ENCODE measurements around the gene P2RY2.

P2RY2 gene

DNA sequence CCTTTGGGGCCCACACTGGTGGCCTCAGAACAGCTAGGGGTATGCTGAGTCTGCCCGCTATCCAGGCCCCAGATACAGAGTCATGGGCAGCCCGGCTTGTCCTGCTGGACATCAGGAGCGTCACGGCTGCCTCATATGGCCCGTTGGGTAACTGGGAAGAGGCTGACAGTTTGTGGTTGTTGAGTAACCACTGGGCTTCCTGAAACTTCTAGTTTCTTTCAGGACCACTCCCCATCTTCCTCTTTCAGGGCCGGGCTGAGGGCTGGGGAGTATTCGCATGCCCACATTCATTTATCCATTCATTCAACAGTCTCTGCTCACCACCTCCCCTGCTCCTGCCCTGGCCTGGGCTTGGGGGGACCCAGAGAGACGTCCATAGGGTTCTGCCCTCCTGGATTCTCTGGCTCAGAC is 13.4 kb upstream of the P2RY2 start:
- DNase-seq (ENCODE audit: low read depth in 3 of 3, low spot score in 1 of 3): no peak

DNA sequence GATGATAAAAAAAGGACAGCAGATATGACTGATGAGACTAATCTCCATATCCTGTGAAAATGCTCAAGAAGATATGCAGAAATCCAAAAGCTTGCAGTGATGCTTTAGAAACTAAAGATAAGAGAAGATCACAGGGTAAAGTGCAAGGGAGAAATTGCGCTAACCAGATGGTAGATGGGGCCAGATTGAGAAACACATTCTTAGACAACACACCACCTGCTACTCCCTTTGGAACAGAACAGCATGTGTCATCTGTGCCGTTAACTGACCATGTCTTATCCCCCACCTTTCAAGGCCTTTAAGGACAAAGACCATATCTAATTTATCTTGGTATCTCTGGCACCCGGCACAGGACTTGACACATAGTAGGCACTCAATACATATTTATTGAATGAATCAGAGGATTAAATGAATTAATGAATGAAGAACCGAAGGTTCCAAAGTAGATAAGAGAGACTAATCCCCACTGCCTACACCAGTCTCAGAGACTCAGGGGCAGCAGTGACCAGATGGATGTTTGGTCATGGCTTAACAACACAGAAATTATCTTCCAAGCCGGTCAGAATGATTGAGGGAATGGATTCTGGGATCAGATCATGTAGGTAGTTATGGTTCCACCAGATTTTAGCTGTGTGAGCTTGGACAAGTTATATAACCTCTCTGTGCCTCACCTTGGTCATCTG is 12.3 kb upstream of the P2RY2 start:
- no peak for DNase-seq (ENCODE audit: low read depth in 3 of 3, low spot score in 1 of 3)

DNA sequence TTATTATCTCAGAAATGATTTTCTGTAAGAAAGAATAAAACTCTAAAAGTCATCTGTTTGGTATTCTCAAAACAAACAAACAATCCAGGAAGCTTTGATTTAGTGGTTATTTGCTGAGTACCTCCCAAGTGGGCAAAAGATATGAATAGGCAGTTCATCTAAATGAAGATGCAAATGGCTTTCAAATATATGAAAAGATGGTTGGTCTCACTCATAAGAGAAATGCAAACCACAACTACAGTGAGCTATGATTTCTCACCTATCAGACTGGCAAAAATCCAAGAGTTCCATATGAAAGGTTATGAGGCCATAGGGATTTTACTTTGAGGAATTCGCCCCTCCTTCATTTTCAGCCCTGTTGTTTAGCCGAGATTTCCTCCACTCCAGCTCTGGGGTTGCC is 11.3 kb upstream of the P2RY2 start:
- DNase-seq (ENCODE audit: low read depth in 3 of 3, low spot score in 1 of 3): no peak

GRCh38 chr11:73209892-73210291 is 8.2 kb upstream of the P2RY2 start:
- no peak for DNase-seq (ENCODE audit: low read depth in 3 of 3, low spot score in 1 of 3)

- no peak for DNase-seq (ENCODE audit: low read depth in 3 of 3, low spot score in 1 of 3)
These were observed 7.0 kb upstream of the P2RY2 start for GRCh38 chr11:73210916-73211667.

- DNase-seq (ENCODE audit: low read depth in 3 of 3, low spot score in 1 of 3): no peak
These were observed 4.6 kb upstream of the P2RY2 start for GRCh38 chr11:73213196-73214143.

DNA sequence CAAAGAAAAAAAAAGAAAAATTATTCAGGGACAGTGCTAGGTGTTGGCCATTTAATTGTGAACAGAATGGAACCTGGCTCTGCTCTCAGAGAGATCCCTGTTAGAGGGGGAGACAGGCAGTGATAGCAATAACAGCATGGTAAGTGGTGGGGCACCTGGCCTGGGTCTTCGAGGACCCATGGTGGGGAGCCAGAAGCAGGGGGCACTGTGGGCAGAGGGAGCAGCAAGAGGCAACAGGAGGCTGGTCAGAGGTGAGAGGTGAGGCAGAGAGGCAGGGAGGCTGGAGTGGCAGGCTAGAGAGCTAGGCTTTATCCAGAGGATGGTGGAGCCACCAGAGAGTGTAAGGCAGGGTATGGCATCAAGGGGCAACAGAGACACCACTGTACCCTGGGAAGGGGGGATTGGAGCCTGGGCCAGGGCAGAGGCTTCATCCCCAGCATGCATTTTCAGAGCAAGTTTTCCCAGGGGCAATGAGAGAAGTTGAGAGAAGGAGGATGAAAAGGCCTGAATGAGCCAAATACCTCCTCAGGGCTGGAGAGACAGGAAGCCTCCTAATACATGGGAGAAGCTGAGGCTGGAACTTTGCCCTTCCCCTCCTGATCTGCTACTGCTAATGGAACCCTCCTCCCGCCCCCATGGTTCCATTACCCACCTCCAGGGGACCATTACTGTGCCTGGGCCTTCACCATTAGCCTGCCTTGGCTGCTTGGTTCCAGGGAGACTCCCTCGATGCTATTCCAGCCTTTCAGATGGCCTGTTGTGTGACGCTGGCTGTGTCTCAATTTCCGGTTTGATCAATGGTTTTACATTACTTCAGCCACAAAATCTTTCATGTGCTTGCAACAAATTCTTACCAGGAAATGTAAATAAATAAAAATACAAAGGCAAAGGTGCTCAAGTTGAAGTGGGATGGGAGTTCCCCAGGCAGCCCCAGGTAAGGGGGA is 2.6 kb upstream of the P2RY2 start:
- DNase-seq (ENCODE audit: low read depth in 3 of 3, low spot score in 1 of 3): no peak

GRCh38 chr11:73216465-73216864 is 1.6 kb upstream of the P2RY2 start:
- DNase-seq (ENCODE audit: low read depth in 3 of 3, low spot score in 1 of 3): no peak

DNA sequence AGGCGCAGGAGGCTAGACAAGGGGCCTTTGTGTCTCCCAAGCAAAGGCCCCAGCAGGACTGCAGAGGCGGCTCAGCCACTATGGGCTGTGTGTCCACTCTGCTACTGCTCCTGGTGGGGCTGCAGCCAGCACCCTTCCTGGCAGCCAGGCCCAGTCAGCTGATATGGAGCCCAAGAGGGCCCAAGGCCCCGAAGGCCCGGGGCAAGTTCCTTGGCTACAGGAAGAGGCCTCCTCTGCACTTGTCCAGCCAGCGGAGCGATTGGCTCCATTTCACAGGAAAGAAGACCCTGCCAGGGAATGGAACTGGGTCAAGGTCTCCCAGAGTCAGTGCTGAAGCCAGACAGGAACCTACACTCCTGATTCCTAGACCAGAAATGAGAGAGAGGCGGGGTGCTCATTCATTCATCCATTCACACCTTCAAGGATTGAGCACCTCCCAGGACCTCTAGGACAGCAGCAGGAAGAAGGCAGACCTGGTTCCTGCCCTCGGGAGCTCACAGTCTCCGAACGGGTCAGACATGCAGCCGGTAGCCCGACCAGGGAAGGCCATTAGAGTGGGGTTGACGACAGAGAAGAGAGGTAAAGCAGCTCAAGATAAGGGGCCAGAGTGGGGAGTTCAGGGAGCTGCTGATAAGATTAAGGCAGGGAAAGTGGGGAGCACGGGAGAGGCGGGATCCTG is 811 bp upstream of the P2RY2 start:
- no peak for DNase-seq (ENCODE audit: low read depth in 3 of 3, low spot score in 1 of 3)

DNA sequence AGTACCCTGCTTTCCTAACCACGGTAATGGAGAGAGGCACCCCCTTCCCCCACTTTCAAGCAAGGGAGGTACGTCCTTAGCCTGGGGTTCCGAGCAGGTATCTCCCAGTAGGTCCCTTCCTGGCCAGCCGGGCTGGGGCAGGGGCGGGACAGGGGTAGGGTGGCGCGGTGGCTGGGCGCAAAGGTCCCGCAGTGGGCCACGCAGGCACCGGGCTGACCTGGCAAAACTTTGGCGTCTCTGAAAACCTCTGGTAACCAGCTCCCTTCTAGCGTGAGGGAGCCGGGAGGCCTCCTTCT is 323 bp upstream of the P2RY2 start:
- DNase-seq (ENCODE audit: low read depth in 3 of 3, low spot score in 1 of 3): no peak

DNA sequence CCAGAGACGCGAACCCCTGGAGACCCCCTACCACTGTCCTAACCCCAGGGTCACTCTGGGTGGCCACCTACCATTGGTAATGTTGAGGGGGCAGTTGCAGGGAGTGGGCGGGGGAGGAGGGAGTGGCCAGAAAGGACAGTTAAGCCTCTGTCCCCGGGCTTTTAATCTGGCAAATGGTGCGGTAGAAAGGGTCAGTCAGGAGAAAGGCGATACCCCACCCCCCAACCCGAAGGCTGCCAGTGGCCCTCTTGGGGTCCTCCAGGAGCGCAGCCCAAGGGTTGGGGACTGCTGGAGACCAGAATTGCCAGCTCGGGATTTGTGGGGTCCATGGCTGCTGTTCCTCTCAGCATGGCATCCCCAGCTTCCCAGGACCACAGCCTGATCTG is 742 bp downstream of the P2RY2 start:
- DNase-seq (ENCODE audit: low read depth in 3 of 3, low spot score in 1 of 3): no peak

GRCh38 chr11:73219396-73220285 is 1.6 kb downstream of the P2RY2 start:
- no peak for DNase-seq (ENCODE audit: low read depth in 3 of 3, low spot score in 1 of 3)

DNA sequence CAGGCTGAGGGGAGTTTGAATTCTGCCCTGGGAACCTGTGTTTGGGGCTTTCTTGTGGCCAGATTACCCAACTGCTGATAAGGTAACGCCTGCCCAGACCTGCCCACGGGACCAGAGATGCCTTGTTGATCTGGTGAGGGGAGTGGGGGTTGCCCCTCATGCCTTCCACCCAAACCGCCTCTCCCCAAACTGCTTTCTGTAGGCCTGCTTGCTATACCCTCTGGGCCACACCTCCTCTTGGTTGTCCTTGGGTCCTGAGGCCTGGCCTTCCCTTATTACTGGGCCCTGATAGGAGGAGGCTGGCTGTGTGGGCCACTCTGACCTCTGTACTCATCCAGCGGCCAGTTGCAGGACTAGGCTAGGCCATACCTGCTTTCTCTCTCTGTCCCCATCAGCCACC is 3.4 kb downstream of the P2RY2 start:
- no peak for DNase-seq (ENCODE audit: low read depth in 3 of 3, low spot score in 1 of 3)

DNA sequence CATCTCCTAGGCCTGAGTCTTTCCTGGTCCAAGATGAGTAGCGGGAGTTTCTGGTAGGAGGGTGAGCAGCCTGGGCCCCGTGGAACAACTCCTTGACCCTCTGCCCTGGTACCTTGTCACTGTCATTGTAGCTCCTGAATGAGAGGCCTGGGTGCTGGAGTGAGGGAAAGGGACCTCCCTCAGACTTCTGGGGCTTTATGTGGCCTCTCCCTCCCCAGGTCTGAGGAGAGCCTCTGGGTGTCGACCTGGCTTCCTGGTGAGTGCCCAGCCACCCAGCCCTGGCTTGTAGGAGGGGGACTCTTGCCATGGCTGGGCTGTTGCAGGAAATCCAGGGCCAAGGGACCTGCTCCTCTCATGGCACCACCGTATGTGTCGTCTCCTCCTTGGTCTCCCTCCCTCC is 3.9 kb downstream of the P2RY2 start:
- DNase-seq (ENCODE audit: low read depth in 3 of 3, low spot score in 1 of 3): no peak

GRCh38 chr11:73223998-73224730 is 6.1 kb downstream of the P2RY2 start:
- DNase-seq (ENCODE audit: low read depth in 3 of 3, low spot score in 1 of 3): no peak

DNA sequence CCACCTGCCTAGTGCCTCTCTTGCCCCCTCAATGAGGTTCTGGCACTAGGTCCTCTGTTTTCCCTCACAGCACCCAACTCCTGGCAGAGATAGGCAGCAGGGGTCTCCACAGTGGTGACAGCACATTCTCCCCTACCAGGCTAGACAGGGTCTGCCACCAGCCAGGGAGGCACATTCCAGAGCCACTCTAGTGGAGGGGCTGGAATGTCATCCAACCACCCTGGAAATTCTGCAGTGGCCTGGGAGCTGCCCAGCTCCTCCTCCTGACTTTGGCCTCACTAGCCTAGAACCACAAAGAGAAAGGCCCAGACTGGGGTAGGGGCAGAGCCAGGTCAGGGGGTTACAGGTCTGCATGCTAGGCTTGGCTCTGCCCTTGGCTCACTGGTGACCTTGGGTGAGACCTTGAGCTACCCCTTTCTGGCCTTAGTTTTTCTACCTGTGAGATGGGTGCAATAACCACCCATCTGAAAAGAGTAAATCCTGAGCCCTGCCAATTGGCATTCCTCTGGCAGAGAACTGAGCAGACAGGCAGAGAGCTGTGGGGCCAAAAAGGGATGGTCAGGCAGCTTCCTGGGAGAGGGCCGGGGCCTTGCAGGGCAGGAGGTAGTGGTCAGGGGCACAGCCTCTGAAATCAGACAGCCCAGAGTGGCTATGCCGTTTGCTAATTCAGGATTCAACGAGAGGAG is 7.1 kb downstream of the P2RY2 start:
- no peak for DNase-seq (ENCODE audit: low read depth in 3 of 3, low spot score in 1 of 3)

DNA sequence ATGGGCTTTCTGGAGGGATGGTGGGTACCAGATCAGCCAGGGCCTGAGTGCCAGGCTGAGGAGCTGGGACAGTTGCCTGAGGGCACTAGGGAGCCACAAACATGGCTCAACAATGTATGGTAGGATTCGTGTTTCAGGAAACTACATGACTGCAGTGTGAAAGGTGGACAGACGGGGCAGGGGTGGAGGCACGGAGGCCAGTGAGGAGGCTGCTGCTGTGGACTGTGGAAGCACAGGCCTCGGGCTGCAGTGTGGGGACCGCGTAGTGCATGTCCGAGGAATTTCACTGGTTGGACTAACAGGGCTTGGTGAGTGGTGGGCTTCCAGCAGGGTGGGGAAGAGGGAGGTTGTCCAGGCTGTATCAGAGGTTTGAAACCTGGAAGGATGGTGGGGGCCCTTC is 7.8 kb downstream of the P2RY2 start:
- DNase-seq (ENCODE audit: low read depth in 3 of 3, low spot score in 1 of 3): no peak

Data from stimulated activated CD4-positive, alpha-beta T cell treated with anti-CD3 and anti-CD28 coated beads, TNF-alpha, amount 100 ng/mL, for 1 hour (primary cell).